Uterus (tissue), 2 donors: Measurements from ENCODE around the gene PHC2.

Experiments used
- CTCF ChIP-seq, 4 experiments: fragments of 200-600 bp in 2 of 4; fragments of 450-650 bp in 2 of 4; sonication (generic) in 2 of 4; IDR thresholded peaks; one replicate each; pipeline ENCODE4 v1.5.1; 2016 to 2019; ENCODE audit warnings: antibody characterized with exemption in 4 of 4, mild to moderate bottlenecking in 2 of 4, moderate library complexity in 1 of 4
- POLR2A ChIP-seq, 2 donors: fragments of 450-650 bp; IDR thresholded peaks; one replicate each; pipeline ENCODE4 v1.6.1; 2016; ENCODE audit warnings: antibody characterized with exemption in 2 of 2, mild to moderate bottlenecking in 1 of 2, moderate library complexity in 1 of 2

DNA sequence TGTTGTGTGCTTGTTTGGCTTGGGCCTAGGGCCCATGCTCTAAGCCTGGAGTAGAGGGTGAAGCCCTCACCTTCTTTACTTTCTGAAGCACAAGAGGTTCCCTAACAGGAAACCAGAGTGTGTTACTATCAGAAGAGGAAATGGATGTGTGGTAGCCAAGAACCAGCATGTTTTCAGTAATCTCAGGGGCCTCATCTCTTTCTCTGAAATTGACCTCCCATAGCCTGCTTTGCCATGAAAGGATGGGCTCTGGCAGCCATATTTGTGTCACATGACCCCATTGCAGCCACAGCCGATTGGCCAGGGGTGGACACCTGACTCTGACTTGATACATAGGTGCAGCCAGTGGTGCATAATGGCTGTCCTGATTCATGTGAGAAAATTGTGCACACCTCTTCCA lies 128.6 kb downstream of the PHC2 start:
- TF ChIP-seq CTCF (IDR thresholded peaks at IDR 0.05): no peak
- no peak for TF ChIP-seq POLR2A (IDR thresholded peaks at IDR 0.05)
